ENCODE measurements around the gene FAM83D. TPM values are rescaled to one million over a fixed set of nuclear protein-coding genes. Genes with fewer than 3 reads are reported as not detected.

Gene FAM83D
- total RNA-seq, 1 donor from 2014 or later = 0.53 TPM

GRCh38 chr20:38946836-38947235 lies 20.6 kb downstream of the FAM83D start:
- no peak for TF ChIP-seq CTCF (IDR thresholded peaks at IDR 0.05)
- Histone ChIP-seq H3K4me3 (no peak overlapping the region), H3K4me1 (no peaks in the 10 kb centered on the region), H3K27ac (no peak overlapping the region), H3K9me3 (no peaks in the 10 kb centered on the region), H3K27me3 (no peaks in the 10 kb centered on the region), H3K36me3 (no peaks in the 10 kb centered on the region)
- no peak for DNase-seq (ENCODE audit: low spot score in 2 of 2)
- intact Hi-C loops (cut with DNase I) = no loop called here

GRCh38 chr20:38947931-38948362 lies 21.7 kb downstream of the FAM83D start:
- no peaks in the 10 kb centered on the region for H3K9me3 ChIP-seq
- no peak overlapping the region for H3K27ac ChIP-seq
- no peaks in the 10 kb centered on the region for H3K27me3 ChIP-seq
- no peak overlapping the region for H3K4me3 ChIP-seq
- no peaks in the 10 kb centered on the region for H3K4me1 ChIP-seq
- intact Hi-C loops (cut with DNase I) = no loop called here
- no peaks in the 10 kb centered on the region for H3K36me3 ChIP-seq
- DNase-seq (ENCODE audit: low spot score in 2 of 2) = no peak
- TF ChIP-seq CTCF (IDR thresholded peaks at IDR 0.05) = no peak

- DNase-seq (ENCODE audit: low spot score in 2 of 2) = no peak
- H3K4me1 ChIP-seq = no peaks in the 10 kb centered on the region
- H3K27ac ChIP-seq = no peak overlapping the region
- TF ChIP-seq CTCF (IDR thresholded peaks at IDR 0.05) = no peak
- H3K36me3 ChIP-seq = no peaks in the 10 kb centered on the region
- H3K27me3 ChIP-seq = no peaks in the 10 kb centered on the region
- intact Hi-C loops (cut with DNase I) = no loop called here
- H3K4me3 ChIP-seq = no peak overlapping the region
- H3K9me3 ChIP-seq = no peaks in the 10 kb centered on the region
Measured at GRCh38 chr20:38950254-38950653, 24.0 kb downstream of the FAM83D start.

- DNase-seq (ENCODE audit: low spot score in 2 of 2) = no peak
- H3K36me3 ChIP-seq = no peaks in the 10 kb centered on the region
- H3K27ac ChIP-seq = no peak overlapping the region
- no peaks in the 10 kb centered on the region for H3K9me3 ChIP-seq
- H3K4me3 ChIP-seq = no peak overlapping the region
- TF ChIP-seq CTCF (IDR thresholded peaks at IDR 0.05) = no peak
- no peaks in the 10 kb centered on the region for H3K4me1 ChIP-seq
- intact Hi-C loops (cut with DNase I) = no loop called here
- H3K27me3 ChIP-seq = no peaks in the 10 kb centered on the region
Measured at GRCh38 chr20:38951611-38952010, 25.4 kb downstream of the FAM83D start.

- Histone ChIP-seq H3K4me1 (no peaks in the 10 kb centered on the region), H3K27ac (no peak overlapping the region), H3K9me3 (no peaks in the 10 kb centered on the region), H3K27me3 (no peaks in the 10 kb centered on the region), H3K36me3 (no peaks in the 10 kb centered on the region), H3K4me3 (no peak overlapping the region)
- TF ChIP-seq CTCF (IDR thresholded peaks at IDR 0.05) = no peak
- no peak for DNase-seq (ENCODE audit: low spot score in 2 of 2)
- intact Hi-C loops (cut with DNase I) = no loop called here
Measured at GRCh38 chr20:38952153-38952552, 25.9 kb downstream of the FAM83D start.

Data from ascending aorta (tissue), 2 donors.